Retina (tissue), 1 donor: ENCODE measurements around the gene CRYBB2.
"Not testable (repeated sequence)": the region's sequence is repeated elsewhere in the genome, so short reads cannot be mapped to it uniquely, and the experiment has no call there.

Experiments
- DNase-seq: peaks from one replicate; pipeline ENCODE4 v3.0.0-alpha.2; 2016

Gene CRYBB2, protein sequence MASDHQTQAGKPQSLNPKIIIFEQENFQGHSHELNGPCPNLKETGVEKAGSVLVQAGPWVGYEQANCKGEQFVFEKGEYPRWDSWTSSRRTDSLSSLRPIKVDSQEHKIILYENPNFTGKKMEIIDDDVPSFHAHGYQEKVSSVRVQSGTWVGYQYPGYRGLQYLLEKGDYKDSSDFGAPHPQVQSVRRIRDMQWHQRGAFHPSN

DNA sequence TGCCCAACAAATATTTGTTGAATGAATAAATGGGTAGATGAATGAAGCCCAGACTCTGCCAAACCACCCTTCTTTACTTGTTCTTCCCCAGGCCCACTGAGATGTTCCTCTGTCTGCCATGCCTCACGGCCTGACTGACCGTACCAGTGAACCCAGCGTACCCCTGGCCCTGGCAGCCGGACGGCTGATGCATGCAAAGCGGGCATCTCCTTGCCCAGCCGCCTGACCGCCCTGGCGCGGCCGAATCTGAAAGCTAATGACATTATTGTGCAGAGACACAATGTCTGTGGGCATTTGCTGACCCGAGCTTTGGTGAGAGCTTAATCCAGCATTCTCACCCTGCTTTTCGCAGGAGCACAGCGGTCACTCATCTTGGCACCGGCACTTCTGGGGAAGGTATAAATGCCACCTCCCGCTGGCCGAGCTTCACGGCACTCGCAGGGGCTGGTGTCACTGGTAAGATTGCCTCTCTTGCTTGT lies at the start of gene CRYBB2:
Gene CRYBB2 (plus strand): TSS at position 429 of the 479 bp plus-strand sequence. CDS start 1,791 bp downstream, outside the sequence.
- DNase-seq, result no peak

DNA sequence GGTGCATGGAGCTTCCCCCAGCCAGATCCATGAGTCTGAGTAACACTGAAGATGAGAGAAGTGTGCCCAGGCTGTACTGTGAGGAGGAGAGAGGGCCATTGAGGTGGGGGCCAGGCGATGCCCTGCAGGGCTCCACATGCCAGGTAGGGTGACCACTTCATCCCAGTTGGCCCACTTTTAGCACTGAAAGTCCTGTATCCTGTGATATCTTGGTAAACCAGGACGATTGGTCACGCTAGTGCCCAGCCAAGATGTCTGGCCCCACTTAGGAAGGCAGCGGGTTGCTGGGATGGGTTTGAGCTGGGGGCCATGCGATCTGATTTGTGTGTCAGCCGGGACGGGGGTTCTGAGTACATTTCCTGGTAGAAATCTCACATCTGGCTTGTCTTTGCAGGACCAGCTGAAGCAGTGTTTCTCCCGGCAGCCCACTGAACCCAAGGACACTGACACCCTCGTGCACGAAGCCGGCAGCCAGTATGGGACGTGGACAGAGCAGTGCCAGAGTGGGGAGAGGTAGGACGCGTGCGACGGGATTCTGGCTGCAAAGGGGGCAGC lies 48.9 kb upstream of the CRYBB2 start:
- no peak for DNase-seq

DNA sequence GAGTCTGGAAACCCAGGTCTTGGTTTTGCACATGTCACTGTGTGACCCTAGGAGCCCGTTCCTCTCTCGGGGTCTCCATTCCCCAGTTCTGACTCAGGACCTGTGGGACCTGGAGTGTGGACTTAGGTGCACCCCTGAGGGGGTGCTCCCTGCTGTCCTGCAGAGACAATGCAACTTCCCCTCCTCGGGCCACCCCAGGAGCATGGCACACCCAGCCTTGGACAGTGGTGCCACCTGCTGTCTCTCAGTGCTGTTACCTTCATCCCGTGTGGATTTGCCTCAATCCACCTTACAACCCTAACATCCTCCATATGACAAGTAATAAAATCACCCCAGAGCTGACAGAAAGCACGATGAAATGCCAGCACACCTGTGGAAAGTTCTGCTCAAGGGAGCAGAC lies 47.3 kb upstream of the CRYBB2 start:
- no peak for DNase-seq

DNA sequence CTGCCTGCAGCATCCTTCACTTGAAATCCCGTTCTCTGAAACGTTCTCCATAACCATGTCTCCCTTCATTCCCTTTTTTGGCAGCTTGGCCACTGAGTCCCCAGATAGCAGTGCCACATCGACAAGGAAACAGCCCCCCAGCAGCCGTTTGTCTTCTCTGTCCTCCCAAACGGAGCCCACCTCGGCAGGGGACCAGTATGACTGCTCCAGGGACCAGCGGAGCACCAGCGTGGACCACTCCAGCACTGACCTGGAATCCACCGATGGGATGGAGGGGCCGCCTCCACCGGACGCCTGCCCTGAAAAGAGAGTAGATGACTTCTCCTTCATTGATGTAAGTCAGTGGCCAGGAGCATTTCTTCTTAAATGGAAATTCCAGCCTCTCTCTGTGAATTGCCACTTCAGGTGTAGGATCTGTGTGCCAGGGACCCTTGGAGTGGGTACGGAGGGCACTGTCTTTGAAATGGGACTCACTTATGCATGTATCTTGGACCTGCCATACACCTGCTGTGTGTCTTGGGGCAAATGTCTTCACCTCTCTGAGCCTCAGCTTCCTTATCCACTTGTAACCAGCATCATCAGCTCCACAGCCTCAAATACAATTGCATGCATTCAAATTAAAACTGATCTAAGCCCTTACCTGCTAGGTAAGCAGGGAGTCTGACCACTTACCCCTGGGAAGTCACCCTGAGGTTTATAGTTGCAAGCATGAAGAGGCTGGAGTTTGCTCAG lies 45.1 kb upstream of the CRYBB2 start:
- DNase-seq, result no peak

DNA sequence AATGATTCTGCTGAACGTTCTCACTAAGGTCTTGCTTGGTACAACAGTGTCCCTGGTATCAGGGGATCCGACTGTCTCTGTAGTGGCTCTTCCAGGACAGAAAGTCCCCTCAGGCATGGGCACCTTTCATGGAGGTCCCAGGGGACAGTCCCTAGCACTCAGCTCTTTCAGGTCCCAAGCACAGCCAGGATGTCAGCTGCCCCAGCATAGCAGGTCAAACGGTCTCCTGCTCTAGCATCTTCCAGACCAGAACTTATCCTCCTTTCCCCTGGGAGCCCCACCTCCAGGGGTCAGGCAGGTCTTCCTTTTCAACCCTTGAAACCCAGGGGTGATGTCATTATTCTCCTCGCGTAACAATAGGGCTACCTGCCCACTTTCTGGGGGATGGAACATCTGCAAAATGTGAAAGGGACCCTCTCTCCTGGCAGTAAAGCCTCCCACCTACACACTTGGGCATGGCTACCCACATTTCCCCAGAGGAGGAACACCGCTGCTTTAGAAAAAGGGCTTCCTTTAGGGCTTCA lies 44.5 kb upstream of the CRYBB2 start:
- DNase-seq, result no peak

DNA sequence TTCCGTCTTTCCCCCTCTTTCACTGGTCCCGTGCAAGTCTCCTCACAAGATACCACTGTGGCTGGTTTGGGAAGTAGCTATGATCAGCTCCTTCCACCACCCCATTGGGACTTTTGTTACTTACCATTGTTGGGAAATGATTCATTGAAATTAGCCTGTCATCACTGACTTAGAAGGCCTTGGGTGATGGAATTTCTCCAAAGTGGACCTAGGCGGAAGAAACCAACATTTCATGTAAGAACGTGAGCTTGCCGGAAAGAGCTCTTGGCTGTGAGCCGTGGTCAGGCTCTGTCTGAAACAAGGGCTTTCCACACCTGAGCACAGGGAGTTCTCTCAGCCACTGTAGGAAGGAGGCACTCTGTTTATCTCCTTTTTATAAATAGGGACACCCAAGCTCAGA lies 43.3 kb upstream of the CRYBB2 start:
- DNase-seq, result no peak

DNA sequence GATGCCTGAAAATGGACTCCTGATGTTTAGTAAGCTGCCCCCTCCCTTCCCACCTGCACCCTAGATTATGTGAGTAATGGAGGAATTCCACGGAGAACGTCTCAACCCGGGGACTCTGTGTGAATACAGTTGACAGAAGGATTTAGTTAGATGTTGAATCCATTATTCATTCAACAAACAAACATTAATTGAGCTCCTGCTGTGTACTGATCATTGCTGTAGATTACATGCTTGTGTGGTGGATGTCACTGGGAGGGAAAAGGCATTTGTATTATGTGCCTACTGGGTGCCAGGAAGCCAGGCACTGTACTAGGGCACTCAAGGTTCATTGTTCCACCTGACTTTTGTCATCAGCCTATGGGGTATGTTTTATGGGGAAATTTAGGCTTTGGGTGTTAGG lies 42.6 kb upstream of the CRYBB2 start:
- DNase-seq, result no peak

DNA sequence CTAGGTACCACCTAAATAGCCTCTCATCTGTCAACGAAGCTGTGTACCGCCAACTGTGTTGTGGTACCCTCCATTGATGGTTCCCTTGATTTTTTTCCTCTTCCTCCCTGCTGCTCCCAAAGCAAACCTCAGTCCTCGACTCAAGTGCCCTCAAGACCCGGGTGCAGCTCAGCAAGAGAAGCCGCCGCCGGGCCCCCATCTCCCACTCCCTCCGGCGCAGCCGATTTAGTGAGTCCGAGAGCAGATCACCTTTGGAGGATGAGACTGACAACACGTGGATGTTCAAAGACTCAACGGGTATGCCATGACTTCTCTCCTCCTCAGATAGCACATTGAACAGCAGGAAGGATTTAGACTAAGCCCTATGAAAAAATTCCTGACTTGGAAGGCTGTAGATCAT lies 42.2 kb upstream of the CRYBB2 start:
- no peak for DNase-seq

DNA sequence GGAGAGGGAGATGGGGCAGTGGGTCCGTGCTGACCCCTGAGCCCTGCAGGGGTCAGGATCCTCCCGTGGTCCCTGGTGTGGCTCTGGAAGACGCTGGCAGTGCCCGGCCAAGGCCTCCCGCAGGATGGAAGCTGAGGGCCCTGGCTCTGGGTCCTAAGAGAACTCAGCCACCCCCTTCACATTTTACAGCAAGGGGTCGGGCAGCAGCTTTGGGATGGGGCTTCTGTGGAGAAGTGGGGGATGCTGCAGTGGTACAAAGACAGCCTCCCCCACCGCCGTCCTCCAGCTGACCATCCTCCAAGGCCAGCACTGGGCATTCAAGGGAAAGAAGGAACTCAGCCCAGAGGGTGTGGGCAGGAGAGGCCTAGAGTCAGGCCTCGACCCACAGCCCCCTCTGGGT lies 41.5 kb upstream of the CRYBB2 start:
- DNase-seq, result no peak

DNA sequence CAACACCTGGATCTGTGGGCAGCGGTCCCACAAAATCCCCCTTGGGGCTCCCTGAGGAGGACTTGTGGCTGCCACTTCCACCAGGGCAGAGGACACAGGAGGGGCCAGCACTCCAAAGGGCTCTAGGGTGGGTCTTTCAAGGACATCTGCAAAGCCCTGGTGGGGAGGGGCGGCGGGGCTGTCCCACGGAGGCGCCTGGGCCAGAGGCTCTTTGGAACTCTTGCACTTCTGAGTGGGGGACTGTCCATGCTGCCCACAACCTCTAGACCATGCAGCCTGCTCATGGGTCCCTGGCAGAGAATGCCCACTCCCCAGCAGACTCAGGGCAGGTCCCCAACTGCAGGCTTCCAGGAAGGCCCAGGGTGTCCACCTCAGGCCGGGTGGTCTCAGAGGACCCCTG lies 41.1 kb upstream of the CRYBB2 start:
- not testable (repeated sequence) for DNase-seq

DNA sequence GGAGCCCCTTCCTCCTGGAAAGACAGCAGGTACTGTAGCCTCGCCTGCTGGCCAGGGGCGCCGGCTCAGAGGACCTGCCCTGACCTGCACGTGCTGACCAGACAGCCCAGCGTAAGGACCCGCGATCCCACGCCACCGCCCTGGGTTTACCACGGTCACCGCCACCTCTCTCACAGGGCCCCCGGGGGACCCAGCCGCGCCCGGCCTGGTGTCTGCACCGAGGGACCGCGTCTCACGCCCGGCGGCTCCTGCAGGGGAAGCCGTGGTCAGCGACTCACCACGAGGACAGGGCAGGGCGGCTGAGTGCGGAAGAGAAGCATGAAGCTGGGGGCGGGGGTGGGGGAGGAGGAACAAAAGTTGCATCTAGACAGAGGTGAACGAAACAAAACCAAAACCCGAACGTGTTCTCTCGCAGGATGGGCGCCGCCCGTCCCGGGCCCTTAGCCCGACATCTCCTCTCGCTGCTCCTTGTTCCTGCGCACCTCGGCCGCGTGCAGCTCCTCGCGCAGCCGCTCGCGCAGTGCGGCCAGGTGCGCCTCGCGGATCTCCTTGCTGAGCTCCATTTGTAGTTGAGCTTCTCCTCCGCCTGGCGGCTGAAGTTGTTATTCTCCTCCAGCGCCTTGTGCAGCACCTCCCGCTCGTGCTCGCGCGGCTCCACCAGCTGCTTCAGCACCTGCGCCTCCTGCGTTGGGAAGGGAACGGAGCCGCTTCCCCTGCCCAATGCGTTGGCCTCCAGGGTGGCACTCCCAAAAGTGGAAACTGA lies 40.4 kb upstream of the CRYBB2 start:
- not testable (repeated sequence) for DNase-seq

DNA sequence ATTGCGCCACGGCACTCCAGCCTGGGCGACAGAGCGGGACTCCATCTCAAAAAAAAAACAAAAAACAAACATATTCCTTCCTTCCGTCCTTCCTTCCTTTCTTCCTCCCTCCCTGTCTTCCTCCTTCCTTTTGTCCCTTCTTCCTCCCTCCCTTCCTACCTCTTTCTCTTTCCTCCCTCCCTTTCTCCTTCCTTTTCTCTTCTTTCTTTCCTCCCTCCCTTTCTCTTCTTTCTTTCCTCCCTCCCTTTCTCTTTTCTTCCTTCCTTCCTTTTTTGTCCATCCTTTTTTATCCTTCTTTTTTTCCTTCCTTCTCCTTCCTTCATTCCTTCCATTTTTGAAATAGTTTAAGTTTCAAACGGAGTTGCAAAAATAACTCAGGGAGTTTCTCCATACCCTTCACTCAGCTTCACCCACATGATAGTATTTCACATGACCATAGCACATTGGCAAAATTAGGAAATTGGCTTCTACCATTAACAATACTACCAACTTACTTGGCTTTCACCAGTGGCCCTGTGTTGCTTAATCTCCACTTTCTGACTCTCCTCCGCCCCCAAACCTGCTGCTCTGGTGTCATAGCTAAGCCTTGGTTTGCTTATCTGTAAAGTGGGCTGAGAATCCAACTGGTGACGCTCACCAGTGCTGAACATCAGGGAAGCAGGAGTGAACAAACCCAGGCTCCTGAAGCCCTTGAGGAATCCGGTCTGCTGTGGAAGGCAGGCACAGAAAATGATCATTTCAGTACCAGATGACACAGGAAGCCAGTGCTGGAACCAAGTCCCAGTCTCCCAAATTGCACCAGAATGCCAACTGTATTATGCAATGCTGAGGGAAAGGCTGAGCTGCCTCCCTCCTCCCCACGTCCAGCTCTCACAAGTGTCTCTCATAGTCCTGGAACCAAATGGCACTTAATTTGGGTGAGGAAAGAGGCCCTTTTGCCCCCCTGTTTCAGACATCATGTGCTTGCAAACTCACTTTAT lies 37.0 kb upstream of the CRYBB2 start:
- DNase-seq, result no peak

DNA sequence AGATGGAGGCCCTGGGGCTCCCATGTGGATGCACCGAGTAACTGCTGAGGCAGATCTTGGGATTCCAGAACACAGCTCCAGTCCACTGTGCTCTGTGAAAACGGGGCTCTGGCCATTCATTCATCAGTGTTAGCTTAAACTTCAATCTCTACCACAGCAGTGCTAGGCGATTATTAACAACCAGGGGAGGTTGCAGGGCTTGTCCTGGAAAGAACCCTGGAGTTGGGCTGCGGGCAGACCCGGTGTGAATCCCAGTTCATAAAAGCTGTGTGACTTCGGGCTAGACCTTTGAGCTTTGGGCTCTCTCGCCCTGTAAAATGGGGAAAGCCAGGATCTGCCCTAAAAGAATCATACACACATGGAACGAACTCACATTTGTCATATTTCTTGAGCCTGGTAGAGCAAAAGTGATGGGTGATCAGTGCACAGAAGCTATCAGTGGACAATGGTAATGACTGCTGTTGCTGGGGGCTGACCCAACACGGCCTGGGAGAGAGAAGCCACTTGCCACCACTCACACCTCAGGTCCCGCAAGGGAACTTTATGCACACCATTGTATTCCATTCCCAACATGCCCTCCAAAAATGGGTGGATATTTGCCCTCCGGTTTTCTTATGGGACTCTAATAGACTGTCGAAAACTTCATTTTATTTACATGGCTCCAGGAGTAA lies 35.4 kb upstream of the CRYBB2 start:
- no peak for DNase-seq

DNA sequence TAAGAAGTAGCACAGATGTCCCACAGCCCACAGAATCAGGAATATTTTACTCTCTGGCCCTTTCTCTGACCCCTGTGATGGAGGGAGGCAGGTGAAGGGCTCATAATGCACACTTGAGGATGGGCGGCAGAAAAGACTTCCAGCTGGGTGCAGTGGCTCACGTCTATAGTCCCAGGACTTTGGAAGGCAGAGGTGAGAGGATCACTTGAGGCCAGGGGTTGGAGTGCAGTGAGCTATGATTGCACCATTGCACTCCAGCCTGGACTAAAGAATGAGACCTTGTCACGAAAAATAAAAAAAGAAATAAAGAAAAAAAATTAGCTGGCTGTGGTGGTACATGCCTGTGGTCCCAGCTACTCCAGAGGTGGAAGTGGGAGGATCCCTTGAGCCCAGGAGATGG lies 33.3 kb upstream of the CRYBB2 start:
- no peak for DNase-seq

DNA sequence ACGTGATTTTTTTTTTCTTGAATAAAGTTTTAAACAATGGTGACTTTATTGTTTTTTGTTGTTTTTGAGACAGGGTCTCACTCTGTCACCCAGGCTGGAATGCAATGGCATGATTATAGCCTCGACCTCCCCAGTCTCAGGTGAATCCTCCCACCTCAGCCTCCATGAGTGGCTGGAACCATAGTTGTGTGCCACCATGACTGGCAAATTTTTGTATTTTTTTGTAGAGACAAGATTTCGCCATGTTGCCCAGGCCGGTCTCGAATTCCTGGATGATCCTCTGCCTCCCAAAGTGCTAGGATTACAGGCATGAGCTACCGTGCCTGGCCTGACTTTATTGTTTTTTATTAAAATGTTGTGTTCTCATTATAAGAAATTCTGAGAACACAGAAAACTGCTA lies 32.0 kb upstream of the CRYBB2 start:
- DNase-seq, result no peak

DNA sequence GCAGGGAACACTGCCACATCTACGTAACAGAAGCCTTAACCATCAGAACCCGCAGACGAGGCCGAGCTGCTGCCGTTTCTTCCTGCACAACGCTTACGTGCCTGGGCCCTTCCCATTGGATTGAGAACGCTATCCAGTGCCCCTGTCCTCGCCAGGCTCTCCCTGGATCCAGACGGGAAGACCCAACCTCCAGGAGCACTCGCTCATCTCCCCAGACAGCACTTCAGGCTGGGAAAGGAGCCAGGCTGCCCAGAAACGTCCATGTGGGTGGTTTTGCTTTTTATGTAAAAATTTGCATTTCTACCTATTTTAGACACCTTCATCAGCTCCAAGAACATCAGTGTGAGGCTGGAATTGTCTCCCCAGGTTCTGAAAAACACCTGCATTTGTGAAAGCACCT lies 27.0 kb upstream of the CRYBB2 start:
- DNase-seq, result no peak

DNA sequence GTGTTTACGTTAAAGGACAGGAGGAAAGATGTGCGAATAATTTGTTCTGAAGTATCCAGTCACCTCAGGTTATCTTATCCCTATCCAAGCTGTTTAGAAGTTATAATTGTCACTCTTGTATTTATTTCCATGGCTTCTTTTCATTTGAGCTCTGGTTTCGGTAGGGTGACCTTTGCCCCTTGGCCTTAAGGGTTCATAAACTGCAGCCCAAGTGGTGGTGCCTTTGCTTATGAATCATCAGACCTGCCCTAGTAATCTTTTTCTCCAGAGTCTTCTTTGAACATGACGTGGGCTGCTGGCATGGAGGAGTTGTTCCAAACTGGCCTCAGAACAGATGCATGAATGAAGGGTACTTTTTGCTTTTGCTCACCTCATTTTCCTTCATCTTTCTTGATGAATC lies 26.3 kb upstream of the CRYBB2 start:
- no peak for DNase-seq

DNA sequence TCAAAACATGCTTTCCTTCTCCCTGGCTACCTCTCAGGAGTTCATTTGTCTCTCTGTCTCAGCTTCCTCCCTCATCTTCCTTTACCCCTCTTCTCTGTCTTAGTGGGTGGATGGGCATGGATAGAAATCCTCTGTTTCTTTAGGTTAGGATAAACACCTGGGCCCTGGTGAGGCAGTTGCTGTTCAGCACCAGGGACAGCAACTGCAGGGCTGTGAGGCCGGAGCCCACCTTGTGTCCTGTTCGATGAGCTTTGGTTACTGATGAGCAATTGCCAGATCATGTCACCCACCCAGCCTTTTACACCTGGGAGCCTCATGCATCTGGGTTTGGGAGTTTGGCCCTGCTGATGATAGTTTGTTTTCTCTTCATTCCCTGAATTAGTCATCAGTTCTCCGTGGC lies 25.9 kb upstream of the CRYBB2 start:
- no peak for DNase-seq

DNA sequence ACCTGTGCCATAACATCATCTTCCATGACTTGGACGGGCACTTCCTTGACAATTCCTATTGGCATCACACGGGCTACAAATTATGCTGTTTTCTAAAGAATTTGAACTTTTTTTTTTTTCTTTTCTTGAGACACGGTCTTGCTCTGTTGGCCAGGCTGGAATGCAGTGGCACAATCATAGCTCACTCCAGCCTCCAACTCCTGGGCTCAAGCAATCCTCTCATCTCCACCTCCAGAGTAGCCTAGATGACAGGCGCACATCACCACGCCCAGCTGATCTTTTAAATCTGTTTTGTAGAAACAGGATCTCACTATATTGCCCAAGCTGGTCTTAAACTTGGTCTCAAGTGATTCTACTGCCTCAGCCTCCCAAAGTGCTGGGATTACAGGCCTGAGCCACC lies 23.1 kb upstream of the CRYBB2 start:
- DNase-seq, result no peak

DNA sequence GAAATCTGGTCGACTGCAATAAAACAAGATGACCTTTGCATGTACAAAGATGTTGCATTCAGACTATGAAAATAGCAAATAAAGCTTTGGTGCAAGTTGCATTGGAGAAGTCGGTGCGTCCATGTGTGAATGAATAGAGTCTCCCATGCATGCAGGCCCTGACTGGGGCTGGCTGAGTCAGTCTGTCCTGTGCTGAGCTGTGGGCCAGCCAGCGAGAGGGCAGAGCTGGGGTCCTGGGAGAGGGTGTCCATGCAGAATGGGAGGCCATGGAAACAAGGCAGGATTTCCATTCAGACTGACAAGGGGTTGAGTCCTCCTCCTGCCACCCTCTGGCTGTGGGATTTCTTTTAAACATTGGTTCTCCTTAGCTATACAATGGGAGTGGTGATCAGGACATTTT lies 22.1 kb upstream of the CRYBB2 start:
- no peak for DNase-seq

DNA sequence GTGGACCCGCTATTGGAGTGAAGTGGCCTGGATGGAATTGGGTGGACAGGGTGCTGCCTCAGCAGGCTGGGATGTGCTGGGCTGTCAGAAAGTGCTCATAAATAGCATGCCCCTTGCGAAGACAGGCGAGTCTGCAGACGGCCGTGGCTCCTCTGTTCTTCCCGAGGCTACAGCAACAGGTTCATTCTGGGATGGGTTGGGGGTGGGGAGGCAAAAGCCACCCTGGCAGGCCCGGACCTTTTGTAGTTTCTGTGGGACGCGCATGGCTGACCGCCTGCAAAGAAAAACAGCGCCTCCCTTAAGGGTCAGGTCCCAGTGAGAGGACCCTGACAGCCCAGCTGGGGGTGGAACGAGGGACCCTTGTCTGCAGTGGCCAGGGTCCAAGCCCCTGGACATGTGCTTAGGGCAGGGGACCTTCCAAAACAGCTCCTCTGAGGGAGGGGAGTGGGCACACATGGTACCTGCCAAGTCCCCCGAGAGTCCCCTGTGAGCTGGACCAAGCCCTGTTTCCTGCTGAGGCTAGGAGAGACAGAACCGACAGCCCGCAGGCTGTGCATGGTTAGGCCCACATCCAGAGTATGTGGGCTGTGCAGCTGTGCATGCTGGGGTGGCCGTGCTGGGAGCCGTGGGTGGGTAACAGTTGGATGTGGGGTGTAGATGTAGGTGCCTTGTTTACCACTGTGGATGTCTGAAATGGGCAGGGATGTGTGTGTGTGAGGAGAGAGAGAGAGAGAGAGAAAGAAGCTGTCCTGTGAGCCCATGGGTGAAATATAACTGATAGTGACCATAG lies 19.5 kb upstream of the CRYBB2 start, which contains the start of gene CRYBB3:
Gene CRYBB3 (plus strand): TSS at position 128 of the 790 bp plus-strand sequence. CDS start 1,539 bp downstream, outside the sequence.
- DNase-seq, result peak; percentile 43
